ENCODE measurements around the gene ELAPOR2. TPM values are rescaled to one million over a fixed set of nuclear protein-coding genes. Genes with fewer than 3 reads are reported as not detected.
A peak's percentile ranks its signal among the peaks of the same experiment; 100 is the strongest.

The ELAPOR2 gene
- total and polyA plus RNA-seq, 9 of the 15 experiments (the other 6 are each of a cell fraction or from before 2014, with no cell fraction given) = 9.2 to 72.0 (median 35.0) TPM

- TF ChIP-seq MYBL2 (IDR thresholded peaks at IDR 0.05; ENCODE audit: low read depth) (peak; percentile 64), MYBL2 (CRISPR knock-in tag; IDR thresholded peaks at IDR 0.05; ENCODE audit: borderline replicate concordance) (no peak), ZNF23 (CRISPR knock-in tag; IDR thresholded peaks at IDR 0.05) (no peak), TRIM24 (IDR thresholded peaks at IDR 0.05) (peak in 1 of 2 experiments; percentile 68; a peak in 2 of 4 replicates), ZNF766 (CRISPR knock-in tag; conservative IDR thresholded peaks at IDR 0.05) (no peak), KDM1A (IDR thresholded peaks at IDR 0.05) (peak; percentile 88 to 90), ZNF174 (CRISPR knock-in tag; IDR thresholded peaks at IDR 0.05) (no peak), ERF (CRISPR knock-in tag; IDR thresholded peaks at IDR 0.05) (no peak), MTA1 (IDR thresholded peaks at IDR 0.05; ENCODE audit: borderline replicate concordance) (peak; percentile 83; the same call in 1 of the 2 replicates), CHD4 (IDR thresholded peaks at IDR 0.05; ENCODE audit: insufficient read depth, insufficient replicate concordance, low read depth, low read length, poor library complexity, severe bottlenecking) (no peak), ZNF717 (CRISPR knock-in tag; IDR thresholded peaks at IDR 0.05) (no peak), CREB1 (IDR thresholded peaks at IDR 0.05) (no peak), CREB1 (CRISPR knock-in tag; IDR thresholded peaks at IDR 0.05) (no peak), EWSR1 (IDR thresholded peaks at IDR 0.05; ENCODE audit: borderline replicate concordance, low read depth, partially characterized antibody) (no peak), SRSF3 (IDR thresholded peaks at IDR 0.05; ENCODE audit: insufficient read depth, low read length) (no peak)
- TF ChIP-seq, protein P1, sequence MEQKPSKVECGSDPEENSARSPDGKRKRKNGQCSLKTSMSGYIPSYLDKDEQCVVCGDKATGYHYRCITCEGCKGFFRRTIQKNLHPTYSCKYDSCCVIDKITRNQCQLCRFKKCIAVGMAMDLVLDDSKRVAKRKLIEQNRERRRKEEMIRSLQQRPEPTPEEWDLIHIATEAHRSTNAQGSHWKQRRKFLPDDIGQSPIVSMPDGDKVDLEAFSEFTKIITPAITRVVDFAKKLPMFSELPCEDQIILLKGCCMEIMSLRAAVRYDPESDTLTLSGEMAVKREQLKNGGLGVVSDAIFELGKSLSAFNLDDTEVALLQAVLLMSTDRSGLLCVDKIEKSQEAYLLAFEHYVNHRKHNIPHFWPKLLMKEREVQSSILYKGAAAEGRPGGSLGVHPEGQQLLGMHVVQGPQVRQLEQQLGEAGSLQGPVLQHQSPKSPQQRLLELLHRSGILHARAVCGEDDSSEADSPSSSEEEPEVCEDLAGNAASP (IDR thresholded peaks at IDR 0.05) = no peak
Observed at GRCh38 chr7:87106974-87107612, 47.6 kb upstream of the ELAPOR2 start (continued).

All from K562 (cell line).